T-helper 2 cell (primary cell): ENCODE measurements around the gene OPCML.

Source experiments
- DNase-seq, 5 experiments: peaks; one replicate each; pipeline versions ENCODE4 v3.0.0 to v3.0.0-alpha.2; 2012 to 2022

Gene OPCML

DNA sequence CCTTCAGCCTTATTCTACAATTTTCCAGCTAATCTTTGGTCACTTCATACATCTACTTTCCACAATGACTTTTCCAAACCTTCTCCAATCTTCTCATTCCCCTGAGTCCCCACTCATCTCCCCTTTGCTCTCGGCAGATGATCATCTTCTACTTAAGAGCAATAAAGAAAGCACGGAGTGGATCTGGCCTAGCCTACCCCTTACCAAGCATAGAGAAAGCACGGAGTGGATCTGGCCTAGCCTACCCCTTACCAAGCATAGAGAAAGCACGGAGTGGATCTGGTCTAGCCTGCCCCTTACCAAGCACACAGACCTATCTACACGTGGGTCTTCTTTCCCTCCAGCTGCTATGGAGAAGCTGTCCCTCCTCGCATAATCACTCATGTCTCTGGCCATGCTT is 558.6 kb downstream of the OPCML start:
- DNase-seq: no peak

DNA sequence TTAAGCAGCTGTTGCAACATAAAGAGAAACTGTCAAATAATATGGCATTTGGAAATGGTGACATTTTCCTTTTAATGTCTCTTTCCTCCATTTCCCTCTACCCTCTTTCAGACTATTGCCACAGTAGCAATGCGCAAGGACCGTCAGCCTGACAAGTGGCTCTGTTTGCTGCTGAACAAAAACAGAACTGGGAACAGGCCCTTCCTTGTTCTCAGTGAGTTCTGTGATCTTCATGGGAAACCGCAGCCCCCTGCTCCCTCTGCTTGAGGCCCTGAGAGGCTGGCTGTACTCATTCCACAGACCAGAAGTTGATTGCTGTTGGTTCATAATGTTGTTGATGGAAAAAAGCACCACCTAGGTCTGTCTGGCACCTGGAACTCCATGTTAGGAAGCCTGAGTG is 559.7 kb downstream of the OPCML start:
- no peak for DNase-seq

DNA sequence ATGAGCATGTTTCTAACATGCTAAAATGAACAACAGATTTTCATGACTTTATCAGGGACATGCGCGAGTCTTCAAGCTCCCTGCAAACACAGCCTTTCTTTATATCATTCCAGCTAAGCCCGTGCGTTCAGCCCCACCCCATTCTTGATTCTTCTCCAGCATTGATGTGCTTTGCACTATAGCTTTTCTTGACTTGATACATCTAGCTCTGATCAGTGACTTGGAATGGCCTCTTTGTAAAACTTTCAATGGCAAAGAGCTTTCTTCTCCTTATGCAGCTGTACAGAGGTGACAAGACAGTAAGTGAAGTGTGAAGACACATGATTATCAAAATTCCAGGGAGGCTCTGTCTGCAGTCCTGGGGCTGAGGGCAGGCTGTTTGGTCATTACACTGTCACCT is 561.0 kb downstream of the OPCML start:
- DNase-seq: no peak

DNA sequence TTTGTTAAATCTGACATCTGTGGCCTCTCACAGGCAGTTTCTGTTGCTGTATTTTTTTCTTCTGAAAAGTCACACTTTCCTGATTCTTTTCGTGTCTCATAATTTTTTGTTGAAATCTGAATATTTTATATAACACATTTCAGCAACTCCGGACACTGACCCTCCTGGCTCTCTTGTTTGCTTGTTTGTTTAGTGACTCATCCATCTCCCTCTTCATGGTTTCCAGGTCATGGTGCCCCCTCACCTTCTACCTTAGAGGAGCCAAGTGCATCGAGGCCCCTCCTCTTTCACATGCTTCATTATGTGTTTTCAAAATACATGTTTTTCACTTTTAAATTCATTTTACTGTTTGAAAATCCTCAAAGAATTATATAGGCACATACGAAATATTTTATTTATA is 562.4 kb downstream of the OPCML start:
- DNase-seq: no peak

DNA sequence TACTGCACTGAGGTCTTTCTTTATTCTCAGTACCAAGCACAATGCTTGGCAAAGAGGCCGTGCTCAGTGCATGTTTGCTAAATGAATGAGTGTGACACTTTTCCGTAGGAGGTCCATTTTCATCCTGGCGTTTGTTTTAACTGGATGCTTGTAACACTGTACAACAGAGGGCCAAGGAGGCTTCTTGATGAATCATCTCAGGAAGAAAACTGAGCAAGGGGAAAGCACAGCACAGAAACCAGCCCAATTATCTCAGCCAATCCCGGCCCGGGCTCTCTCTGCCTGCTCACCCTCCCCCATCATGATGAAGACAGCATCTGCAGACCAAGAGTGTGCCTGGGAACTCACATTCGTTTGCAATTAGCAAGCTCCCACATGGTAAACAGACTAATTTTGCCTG is 570.3 kb downstream of the OPCML start:
- DNase-seq: no peak

DNA sequence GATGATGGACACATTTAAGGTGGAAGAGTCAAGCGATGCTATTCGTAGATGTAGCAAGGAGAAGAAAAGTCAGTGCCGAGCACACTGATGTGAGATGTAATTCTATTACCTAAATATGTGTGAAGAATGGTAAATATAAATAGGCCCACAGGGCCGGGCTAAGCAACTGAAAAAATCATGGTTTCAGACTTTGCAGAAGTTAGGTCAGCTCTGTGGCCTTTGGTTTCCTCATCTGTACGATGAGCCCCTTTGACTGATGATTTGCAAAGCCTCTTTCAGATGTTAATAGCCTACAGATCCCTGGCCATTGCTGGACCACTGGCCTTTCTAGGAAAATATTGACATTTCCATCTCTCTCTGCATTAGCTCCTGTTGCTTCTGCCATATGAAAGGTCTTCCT is 570.8 kb downstream of the OPCML start:
- no peak for DNase-seq

DNA sequence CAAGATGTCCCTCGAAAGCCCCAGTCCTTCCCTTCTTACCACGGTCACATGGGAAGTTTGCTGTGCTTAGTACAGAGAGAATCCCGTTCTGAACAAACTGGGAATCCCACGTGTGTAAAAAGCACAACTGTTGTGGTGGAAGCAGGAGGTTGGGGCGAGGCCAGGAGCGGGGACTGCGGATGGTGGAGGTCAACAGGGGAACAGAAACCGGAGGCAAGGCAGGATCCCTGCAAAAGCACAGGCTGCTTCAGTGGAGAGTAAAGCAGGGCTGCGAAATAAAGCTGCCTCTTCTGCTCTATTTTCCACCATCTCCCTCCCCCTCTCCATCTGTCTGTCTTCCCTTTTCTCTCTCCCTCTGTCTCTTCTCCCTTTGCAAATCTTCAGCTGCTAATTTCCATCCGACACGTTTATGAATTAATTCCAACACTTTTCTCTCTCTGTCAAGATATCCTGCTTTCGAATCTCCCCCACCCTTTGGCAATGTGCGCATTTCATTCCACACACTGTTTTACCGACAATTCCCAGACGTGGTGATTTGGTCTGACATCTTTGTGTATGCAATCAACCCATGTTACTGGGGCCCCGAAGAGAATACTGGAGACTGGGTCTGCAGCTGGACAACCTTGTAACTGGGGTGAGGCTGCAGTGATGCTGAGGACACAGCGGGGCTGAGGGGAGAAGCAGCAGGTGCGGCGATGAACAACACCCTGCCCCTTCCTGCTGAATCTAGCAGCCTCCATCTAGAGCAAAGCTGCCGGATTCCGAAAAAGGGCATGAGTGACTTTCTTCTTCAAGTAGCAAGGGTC is 571.8 kb downstream of the OPCML start:
- no peak for DNase-seq

DNA sequence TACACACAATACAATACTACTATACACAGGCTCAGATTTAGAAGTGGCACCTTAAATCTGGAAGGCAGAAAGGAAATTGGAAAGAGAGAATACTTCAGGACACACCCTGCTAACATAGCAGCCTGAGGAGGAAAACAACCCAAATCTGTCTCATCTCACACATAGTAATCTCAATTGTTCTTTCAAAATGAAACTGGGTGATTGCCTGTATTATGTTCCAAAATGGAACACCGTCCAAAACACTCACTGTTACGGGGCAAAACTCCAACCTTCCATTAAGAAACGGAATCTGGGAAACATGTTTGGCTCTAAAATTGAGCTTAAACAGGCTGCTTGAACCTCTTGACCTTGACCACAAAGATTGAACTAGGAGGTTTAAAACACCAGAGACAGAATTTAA is 572.6 kb downstream of the OPCML start:
- DNase-seq: no peak

DNA sequence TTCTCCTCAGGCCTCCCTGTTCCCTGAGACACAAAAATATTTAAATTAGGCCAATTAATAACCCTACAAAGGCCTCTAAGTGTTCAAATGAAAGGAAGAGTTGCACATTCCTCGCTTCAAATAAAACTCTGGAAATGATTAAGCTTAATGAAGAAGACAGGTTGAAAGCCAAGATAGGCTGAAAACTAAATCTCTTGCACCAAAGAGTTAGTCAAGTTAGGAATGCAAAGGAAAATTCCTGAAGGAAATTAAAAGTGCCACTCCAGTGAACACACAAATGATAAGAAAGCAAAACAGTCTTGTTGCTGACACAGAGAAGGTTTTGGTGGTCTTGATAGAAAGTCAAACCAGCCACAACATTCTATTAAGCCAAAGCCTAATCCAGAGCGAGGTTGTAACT is 574.4 kb downstream of the OPCML start:
- no peak for DNase-seq

DNA sequence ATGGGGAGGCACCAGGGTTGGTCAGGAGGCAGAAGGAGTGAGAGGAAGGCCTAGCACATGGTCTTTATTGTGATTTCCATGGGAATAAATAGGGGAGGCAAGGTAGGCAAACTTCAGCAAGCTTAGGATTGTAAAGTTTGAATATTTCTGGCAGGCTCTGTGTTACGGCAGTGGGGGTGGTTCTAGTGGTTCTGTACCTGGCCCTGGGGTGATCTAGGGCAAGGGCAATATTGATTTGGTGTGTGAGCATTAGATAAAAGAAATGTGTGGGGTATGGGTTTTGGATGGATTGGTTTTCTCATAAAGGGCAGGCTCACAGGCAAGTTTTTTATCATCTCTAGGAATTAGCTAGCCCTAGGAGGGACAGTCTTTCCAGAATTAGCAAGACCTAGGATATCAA is 584.0 kb downstream of the OPCML start:
- no peak for DNase-seq

DNA sequence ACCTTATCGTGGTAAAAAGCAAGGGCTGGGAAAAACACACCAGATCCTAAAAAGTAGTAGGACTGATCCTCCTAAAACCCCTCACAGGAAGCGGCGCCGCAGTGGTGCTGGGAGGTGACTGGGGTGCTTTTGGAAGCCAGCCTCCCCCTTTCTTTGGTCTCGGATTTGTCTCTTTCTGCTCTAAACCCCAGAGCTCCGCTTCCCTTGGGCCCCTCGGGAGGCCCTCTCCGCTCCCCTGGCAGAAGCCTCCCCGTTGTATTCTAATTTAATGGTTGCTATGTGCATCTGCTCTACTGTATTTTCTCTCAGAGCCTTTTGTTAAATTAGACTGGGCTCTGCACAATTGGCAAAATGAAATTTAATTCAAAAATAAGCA is 587.7 kb downstream of the OPCML start:
- DNase-seq: no peak

DNA sequence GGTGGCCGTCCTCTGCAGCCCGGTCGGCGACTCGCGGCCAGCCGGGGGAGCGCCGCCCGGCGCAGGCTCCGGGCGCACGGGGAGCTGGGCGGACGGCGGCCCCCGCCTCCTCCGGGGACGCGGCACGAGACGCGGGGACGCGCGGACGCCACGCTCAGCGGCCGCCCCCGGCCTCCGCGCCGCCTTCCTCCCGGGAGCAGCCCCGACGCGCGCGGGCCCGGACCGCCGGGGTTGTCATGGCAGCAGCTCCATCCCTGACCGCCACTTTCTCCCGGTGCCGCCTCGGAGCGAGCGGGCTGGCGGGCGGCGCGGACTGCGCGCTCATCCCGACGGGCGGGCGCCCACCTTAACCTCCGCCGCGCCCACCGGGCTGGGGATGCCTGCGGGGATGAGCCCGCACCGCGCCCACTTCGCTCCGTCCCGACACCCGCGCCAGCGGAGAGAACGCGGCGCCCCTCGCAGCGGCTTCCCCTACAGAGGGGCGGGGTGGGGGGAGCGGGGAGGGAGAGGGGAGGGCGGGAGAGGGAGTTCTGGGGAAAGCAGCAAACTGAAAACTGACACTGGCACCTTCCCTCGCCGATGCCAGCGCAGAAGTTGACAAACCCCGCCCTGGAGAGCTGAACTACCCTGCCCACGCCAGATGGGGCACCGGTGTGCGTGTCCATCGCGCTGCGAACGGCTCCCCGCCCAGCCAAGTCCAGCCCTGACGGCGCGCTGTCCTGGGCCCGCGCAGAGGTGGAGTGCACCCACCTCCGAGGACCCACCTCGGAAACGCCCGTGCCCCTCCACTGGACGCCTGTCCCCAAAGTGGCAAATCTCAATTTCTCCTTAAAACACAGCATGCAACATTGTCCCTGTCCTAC is 588.4 kb downstream of the OPCML start:
- DNase-seq: no peak

DNA sequence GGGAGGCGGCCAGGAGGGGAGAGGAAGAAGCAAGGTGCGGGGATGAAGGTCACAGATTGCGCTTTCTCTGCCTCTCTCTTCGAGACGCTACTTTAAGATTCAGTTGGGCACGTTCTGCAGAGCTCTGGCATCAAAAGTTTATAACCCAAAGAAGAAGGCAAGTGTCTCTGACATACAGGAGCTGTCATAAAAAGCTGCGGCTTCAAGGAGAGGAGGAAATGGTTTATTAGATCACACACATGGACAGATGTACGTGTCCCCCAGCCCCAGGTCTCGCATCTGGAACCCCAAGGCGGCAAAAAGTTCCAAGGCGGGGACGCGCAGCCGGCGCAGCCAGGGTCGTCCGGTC is 589.0 kb downstream of the OPCML start:
- DNase-seq: no peak

DNA sequence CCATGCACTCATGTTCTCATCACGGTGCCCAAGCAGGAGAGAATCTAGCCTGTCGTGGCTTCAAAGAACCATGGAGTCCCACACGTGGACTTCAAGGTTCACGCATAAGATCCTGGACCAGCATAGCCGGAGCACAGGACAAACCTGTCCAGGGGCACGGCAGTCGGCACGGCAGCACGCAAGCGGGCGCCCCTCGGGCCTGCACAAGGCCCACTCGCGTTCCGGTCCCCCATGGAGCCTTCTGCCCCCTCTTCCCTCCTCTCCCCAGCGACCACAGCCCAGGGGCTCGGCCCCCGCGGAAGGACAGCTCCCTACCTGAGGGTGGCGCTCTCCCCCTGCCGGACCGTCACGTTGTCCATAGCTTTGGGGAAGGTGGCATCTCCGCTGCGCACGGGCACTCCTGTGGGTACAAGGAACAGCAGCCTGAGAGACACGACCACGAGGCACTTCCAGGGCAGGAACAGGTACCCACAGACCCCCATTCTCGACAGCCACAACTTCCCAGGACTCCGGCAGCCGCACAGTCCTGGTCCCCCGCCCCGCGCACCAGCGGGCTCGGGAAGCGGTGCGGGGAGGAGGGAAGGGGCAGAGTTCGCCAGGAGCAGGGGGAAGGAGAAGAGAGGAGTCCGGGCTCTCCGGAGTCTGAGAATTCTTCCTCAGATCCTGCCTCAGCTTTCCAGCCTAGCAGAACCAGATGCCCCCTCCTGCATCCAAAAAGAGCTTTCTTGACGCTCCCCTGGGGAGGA is 589.5 kb downstream of the OPCML start:
- DNase-seq: no peak

DNA sequence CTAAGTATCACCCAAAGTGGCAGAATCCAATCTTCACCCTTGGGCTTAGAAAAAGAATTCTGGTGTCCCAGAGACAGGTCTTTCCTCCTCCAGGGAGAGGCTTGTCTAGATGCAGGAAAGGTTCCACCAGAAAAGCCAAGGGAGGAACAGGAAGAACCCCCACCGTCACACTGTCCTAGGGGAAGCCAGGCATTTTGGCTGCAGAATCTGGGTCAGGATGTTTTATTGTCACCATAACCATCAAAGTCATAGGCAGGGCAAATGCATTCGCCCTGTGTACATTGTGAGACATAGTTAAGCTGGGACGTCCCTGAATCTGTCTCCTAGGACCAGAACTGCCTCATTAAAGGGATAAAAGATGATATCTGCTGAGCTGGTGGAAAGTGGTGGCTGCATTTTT is 590.5 kb downstream of the OPCML start:
- DNase-seq: no peak

DNA sequence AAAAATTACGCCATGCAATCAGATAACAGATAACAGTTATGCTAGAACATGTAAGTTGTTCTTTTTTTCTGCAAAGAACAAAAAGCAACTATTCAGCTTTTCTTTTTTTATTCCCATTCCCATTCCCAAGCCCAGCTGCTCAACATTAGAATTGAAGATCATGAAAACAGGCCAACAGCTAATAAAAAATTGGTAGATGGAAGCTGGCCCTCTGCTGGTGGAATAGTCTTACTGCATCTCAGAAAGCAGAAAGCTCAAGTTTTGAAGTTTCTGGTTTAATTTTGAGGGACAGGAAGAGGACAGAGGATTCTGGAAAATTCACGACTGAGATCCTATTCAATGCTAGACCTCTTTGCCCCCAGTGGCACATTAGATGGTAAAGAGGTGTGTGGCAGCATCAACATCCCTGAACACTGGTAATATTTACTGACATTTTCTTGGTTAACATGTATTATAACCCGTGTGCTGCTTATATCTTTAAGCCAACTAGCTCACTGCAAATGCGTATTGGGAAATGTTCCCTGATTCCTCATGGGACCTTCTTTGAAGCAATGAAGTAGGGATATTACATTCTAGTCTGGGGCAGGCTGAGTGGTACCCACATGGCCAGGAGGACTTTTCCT is 591.2 kb downstream of the OPCML start:
- DNase-seq: no peak

DNA sequence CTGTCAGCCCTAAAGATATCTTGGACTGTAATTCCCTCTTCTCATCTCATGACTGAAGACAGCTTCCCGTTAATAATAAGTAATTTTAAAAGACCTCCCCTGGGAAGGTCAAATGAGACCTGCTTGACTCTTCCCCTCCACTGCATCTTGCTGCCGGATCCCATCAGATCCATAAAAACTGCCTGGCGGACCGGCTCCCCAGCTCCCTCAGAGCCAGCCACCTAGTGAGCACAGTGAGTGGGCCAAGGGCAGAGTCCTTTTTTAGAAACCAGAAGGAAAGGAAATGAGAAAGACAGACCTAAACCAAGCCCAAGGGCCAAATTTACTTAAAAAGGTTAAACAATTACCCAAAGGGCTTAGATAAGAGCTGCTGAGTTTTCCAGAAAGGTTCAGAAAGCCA is 595.3 kb downstream of the OPCML start:
- no peak for DNase-seq

DNA sequence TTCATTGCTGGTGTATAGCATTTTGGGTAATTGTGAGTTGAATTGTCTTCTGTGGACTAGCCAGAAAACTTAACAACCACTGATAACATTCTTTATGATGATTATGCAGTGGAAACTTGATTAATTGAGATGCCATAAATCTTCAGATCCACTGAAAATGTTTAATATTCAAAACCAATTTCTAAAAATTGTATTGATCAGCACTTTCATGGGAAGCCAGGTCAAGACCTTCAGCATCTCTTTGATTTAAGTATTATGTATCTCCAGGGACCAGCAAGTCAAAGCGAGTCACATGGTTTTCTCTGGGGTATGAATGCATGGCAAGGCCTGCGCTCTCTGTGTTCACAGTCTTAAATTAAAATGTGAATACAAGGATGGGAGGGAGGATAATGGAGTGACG is 596.9 kb downstream of the OPCML start:
- no peak for DNase-seq

DNA sequence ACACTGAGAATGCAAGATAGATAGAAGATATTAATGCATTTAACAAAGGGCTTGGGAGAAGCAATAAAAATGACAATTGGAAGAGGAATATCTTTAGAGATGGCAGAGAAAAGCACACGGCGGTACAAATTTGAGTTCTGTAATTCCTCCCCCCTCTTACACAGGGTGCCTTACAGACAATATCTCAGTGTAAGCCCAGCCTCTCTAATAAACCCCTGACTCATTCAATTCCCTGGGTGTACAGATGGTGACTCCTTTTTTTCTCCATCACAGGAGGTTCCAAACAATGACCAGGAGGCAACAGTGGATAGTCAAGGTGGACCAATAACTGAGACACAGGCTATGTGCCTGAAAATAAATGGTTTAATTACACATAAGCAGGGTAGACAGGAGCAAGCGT is 598.6 kb downstream of the OPCML start:
- DNase-seq: no peak

DNA sequence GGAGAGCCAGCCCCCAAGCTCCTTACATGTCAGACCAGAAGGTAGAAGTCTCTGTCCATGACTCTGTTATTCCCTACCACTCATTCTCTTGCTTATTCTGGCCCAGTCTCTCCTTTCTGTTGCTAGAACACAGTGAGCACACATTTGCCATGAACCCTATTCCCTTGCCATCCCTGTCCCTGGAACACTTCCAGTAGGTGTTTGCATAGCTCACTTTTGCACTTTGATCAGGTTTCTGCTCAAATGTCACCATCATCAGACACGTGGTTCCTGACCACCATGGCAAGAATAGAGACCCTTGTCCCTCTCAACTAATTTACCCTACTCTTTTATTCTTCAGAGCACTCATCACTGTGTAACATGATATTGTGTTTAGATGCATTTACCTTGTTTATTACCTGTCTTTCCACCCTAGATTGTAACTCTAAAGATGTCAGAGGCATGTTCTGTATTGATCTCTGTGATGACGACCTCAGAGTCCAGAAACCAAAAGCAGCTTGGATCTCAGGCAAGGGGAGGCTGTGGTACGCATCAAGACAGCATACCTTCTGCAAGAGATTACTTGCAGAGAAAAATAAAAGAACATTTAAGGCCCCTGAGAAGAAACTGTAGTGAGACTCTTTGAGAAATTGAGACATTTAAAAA is 606.4 kb downstream of the OPCML start:
- no peak for DNase-seq

DNA sequence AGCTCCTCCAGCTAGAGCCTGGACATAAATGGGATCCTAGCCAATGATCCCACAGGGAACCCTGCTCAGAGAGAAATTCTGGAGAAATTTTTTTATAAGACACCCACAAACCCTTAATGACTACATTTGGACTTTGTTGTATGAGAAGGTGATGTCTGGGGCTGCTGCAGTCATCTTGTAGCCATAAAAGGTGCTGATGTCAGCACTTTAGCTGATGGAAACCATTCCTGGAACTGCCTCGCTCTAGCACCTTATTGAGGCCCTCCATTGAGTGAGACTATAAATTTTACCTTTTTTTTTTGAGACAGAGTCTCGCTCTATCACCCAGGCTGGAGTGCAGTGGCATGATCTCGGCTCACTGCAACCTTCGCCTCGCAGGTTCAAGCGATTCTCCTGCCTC is 610.7 kb downstream of the OPCML start:
- DNase-seq: no peak

DNA sequence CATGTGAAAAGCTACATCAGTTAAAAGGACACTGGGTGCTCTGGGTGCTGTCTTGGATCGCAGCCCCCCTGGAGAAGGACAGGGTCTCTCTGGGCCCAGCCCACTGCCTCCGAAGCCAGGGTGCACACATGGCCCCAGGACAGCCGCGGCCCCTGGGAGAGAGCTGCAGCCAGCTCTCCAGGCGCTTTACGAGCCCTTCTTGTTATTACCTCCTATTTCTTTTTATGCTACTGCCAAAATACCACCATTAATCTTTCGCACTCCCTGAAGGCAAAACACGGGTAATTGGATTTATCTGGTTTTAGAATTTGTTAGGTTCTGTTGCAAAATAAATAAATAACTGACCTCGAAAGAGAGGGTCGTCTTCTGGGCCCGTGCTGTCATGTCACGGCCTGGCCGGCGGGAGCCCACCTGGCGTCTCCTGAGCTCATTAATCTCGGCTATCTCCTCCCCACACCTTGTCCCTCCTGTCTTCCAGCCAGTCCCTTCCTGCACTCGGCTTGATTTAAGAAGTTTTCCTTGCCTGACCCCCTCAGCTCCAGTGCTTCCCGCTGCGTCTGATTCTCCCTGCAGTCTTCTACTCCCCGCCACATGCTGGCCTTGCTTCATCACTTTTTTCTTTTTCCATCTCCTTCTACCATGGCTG is 611.7 kb downstream of the OPCML start:
- DNase-seq: no peak
